Measurements from ENCODE around the gene PCDH20. TPM values are rescaled to one million over a fixed set of nuclear protein-coding genes. Genes with fewer than 3 reads are reported as not detected.

Gene PCDH20, protein sequence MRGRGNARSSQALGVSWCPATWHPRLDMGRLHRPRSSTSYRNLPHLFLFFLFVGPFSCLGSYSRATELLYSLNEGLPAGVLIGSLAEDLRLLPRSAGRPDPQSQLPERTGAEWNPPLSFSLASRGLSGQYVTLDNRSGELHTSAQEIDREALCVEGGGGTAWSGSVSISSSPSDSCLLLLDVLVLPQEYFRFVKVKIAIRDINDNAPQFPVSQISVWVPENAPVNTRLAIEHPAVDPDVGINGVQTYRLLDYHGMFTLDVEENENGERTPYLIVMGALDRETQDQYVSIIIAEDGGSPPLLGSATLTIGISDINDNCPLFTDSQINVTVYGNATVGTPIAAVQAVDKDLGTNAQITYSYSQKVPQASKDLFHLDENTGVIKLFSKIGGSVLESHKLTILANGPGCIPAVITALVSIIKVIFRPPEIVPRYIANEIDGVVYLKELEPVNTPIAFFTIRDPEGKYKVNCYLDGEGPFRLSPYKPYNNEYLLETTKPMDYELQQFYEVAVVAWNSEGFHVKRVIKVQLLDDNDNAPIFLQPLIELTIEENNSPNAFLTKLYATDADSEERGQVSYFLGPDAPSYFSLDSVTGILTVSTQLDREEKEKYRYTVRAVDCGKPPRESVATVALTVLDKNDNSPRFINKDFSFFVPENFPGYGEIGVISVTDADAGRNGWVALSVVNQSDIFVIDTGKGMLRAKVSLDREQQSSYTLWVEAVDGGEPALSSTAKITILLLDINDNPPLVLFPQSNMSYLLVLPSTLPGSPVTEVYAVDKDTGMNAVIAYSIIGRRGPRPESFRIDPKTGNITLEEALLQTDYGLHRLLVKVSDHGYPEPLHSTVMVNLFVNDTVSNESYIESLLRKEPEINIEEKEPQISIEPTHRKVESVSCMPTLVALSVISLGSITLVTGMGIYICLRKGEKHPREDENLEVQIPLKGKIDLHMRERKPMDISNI
- 8.0 and 8.2 TPM in 2 replicates for polyA plus RNA-seq
- 39.8 and 39.9 TPM in 2 replicates for polyA minus RNA-seq

DNA sequence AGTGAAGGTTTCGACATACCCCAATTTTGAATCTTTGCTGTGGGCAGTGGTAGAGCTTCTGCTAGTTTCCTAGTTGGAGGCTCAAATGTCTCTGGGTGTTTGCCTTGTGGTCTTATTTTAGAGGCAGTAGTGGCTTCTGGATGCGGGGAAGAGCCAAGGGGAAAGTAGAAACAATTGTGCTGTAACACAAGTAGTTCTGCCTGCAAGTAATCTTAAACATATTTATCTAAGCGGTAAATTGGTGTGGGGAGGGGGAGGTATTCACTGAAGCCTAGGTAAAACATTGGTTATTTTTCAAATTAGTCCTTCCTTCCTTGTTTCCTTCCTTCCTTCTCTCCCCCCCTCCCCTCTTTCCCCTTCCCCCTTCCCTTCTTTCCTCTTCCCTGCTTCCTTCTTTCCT is at the start of gene PCDH20:
Gene PCDH20, minus strand, starts transcription at position 101 of the 400 bp plus-strand sequence. CDS start 691 bp downstream, outside the sequence.
- no peaks in the 10 kb centered on the region for H3K9me3 ChIP-seq (ENCODE audit: low read length)
- H3K4me3 ChIP-seq (ENCODE audit: low read length): peak within 1 kb of the TSS; percentile 70
- TF ChIP-seq RAD21 (conservative IDR thresholded peaks at IDR 0.05) (no peak), EZH2 (IDR thresholded peaks at IDR 0.05; ENCODE audit: borderline replicate concordance, insufficient read depth, low read length, poor library complexity, severe bottlenecking) (no peak)
- H3K27ac ChIP-seq (ENCODE audit: low read length): peak within 1 kb of the TSS; percentile 12
- no peaks in the 10 kb centered on the region for H4K20me1 ChIP-seq (ENCODE audit: insufficient read depth)
- no peaks in the 10 kb centered on the region for H3K79me2 ChIP-seq (replicated peaks; ENCODE audit: insufficient read depth, low read length)
- no peaks in the 10 kb centered on the region for H3F3A ChIP-seq (ENCODE audit: insufficient read depth, low read length, poor library complexity, severe bottlenecking)
- H2AFZ ChIP-seq (ENCODE audit: low read depth, low read length): no peak within 1 kb of the TSS
- no peaks in the 10 kb centered on the region for H3K9me2 ChIP-seq (ENCODE audit: insufficient read depth, low read length)
- no peaks in the 10 kb centered on the region for H3K36me3 ChIP-seq (ENCODE audit: insufficient read depth, low read length)
- peak within 1 kb of the TSS; percentile 58 for H3K9ac ChIP-seq (ENCODE audit: low read length)
- peaks cover 53% of the 10 kb centered on the region for H3K27me3 ChIP-seq (ENCODE audit: insufficient read depth, low read depth, low read length)
- peak within 1 kb of the TSS; percentile 38 for H3K4me2 ChIP-seq (ENCODE audit: low read length)

DNA sequence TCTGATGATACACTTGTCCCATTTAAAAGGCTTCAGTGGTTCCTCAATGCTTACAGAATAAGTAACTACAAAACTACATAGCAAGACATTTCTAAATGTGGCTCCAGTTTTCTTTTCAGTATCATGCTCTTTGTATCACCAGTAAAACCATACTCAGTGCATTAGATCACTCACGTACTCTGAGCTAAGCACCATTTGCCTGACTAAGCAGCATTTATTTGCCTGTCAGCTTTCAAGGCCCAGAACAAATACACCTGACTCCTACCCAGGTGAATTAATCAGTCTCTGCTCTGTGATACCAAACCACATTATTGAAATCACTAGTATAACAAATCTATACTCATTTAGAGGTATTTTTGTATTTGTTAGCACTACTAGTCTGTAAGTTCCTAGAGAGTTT is 47.4 kb upstream of the PCDH20 start:
- Histone ChIP-seq H3K4me3 (ENCODE audit: low read length) (no peak overlapping the region), H3K79me2 (replicated peaks; ENCODE audit: insufficient read depth, low read length) (no peaks in the 10 kb centered on the region), H2AFZ (ENCODE audit: low read depth, low read length) (no peak overlapping the region), H3K4me2 (ENCODE audit: low read length) (no peak overlapping the region), H3F3A (ENCODE audit: insufficient read depth, low read length, poor library complexity, severe bottlenecking) (no peaks in the 10 kb centered on the region), H3K27me3 (ENCODE audit: insufficient read depth, low read depth, low read length) (no peaks in the 10 kb centered on the region), H4K20me1 (ENCODE audit: insufficient read depth) (no peaks in the 10 kb centered on the region), H3K36me3 (ENCODE audit: insufficient read depth, low read length) (no peaks in the 10 kb centered on the region), H3K27ac (ENCODE audit: low read length) (no peak overlapping the region), H3K9me2 (ENCODE audit: insufficient read depth, low read length) (no peaks in the 10 kb centered on the region), H3K9ac (ENCODE audit: low read length) (no peak overlapping the region), H3K9me3 (ENCODE audit: low read length) (no peaks in the 10 kb centered on the region)
- no peak for TF ChIP-seq EZH2 (IDR thresholded peaks at IDR 0.05; ENCODE audit: borderline replicate concordance, insufficient read depth, low read length, poor library complexity, severe bottlenecking)
- TF ChIP-seq POLR2AphosphoS5 (IDR thresholded peaks at IDR 0.05): peak; percentile 22
- TF ChIP-seq, protein P1, sequence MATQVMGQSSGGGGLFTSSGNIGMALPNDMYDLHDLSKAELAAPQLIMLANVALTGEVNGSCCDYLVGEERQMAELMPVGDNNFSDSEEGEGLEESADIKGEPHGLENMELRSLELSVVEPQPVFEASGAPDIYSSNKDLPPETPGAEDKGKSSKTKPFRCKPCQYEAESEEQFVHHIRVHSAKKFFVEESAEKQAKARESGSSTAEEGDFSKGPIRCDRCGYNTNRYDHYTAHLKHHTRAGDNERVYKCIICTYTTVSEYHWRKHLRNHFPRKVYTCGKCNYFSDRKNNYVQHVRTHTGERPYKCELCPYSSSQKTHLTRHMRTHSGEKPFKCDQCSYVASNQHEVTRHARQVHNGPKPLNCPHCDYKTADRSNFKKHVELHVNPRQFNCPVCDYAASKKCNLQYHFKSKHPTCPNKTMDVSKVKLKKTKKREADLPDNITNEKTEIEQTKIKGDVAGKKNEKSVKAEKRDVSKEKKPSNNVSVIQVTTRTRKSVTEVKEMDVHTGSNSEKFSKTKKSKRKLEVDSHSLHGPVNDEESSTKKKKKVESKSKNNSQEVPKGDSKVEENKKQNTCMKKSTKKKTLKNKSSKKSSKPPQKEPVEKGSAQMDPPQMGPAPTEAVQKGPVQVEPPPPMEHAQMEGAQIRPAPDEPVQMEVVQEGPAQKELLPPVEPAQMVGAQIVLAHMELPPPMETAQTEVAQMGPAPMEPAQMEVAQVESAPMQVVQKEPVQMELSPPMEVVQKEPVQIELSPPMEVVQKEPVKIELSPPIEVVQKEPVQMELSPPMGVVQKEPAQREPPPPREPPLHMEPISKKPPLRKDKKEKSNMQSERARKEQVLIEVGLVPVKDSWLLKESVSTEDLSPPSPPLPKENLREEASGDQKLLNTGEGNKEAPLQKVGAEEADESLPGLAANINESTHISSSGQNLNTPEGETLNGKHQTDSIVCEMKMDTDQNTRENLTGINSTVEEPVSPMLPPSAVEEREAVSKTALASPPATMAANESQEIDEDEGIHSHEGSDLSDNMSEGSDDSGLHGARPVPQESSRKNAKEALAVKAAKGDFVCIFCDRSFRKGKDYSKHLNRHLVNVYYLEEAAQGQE (IDR thresholded peaks at IDR 0.05; ENCODE audit: borderline replicate concordance): no peak
- no peak for TF ChIP-seq TAF1 (IDR thresholded peaks at IDR 0.05; ENCODE audit: low read depth)

DNA sequence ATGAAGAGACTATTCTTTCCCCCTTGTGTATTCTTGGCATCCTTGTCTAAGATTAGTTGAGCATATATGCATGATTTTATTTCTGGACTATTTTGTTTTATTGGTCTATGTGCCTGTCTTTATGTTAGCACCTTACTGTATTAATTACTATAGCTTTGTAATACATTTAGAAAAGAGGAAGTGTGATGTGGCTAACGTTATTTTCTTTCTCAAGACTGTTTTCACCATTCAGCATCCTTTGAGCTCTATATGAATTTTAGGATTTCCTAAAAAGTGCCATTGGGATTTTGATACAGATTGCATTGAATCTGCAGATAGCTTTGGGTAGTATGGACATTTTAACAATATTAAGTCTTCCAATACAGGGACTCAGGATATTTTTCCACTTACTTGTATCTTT is 37.5 kb upstream of the PCDH20 start:
- TF ChIP-seq POLR2AphosphoS5 (IDR thresholded peaks at IDR 0.05): no peak
- no peak for TF ChIP-seq RAD21 (conservative IDR thresholded peaks at IDR 0.05)
- no peak for TF ChIP-seq MXI1 (conservative IDR thresholded peaks at IDR 0.05; ENCODE audit: poor library complexity, severe bottlenecking)
- TF ChIP-seq, protein P2, sequence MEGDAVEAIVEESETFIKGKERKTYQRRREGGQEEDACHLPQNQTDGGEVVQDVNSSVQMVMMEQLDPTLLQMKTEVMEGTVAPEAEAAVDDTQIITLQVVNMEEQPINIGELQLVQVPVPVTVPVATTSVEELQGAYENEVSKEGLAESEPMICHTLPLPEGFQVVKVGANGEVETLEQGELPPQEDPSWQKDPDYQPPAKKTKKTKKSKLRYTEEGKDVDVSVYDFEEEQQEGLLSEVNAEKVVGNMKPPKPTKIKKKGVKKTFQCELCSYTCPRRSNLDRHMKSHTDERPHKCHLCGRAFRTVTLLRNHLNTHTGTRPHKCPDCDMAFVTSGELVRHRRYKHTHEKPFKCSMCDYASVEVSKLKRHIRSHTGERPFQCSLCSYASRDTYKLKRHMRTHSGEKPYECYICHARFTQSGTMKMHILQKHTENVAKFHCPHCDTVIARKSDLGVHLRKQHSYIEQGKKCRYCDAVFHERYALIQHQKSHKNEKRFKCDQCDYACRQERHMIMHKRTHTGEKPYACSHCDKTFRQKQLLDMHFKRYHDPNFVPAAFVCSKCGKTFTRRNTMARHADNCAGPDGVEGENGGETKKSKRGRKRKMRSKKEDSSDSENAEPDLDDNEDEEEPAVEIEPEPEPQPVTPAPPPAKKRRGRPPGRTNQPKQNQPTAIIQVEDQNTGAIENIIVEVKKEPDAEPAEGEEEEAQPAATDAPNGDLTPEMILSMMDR (IDR thresholded peaks at IDR 0.05; ENCODE audit: poor library complexity, severe bottlenecking): no peak

More for the DNA sequence above, 37.5 kb upstream of the PCDH20 start:
- Histone ChIP-seq H3K9me3 (ENCODE audit: low read length) (peaks cover 6% of the 10 kb centered on the region), H3K27ac (ENCODE audit: low read length) (no peak overlapping the region), H4K20me1 (ENCODE audit: insufficient read depth) (no peaks in the 10 kb centered on the region), H3F3A (ENCODE audit: insufficient read depth, low read length, poor library complexity, severe bottlenecking) (no peaks in the 10 kb centered on the region), H3K4me3 (ENCODE audit: low read length) (no peak overlapping the region), H3K79me2 (replicated peaks; ENCODE audit: insufficient read depth, low read length) (no peaks in the 10 kb centered on the region), H3K4me2 (ENCODE audit: low read length) (no peak overlapping the region), H3K36me3 (ENCODE audit: insufficient read depth, low read length) (no peaks in the 10 kb centered on the region), H3K27me3 (ENCODE audit: insufficient read depth, low read depth, low read length) (no peaks in the 10 kb centered on the region), H3K9ac (ENCODE audit: low read length) (no peak overlapping the region), H2AFZ (ENCODE audit: low read depth, low read length) (no peak overlapping the region), H3K9me2 (ENCODE audit: insufficient read depth, low read length) (no peaks in the 10 kb centered on the region)
